HG02678 (cell line): ENCODE results near the gene RPA3.

Source experiments
- ATAC-seq: cut with Tn5 transposase; IDR thresholded peaks from one replicate; pipeline ENCODE4 v1.9.1; 2021; ENCODE audit warnings: mild to moderate bottlenecking, moderate library complexity; ENCODE audit not compliant: unreplicated experiment

Gene RPA3

DNA sequence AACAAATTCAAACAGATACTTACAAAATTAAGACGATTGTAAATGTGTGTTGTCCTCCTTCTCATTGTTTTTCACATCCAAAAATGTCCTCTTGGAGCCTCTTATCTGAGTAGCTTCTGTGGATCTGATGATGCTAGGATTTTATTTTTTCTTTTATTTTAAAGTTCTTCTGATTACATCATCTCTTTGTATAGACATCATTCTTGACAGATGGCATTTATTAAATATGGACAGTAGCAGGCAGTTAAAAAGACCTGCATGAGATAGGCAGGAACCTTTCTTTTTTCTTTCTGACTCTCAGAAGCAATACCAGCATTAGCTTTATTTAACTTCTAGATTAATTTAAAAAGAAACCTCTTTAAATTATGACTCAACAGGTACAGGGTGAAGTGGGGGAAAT lies at the start of gene RPA3:
Gene RPA3, minus strand, starts transcription at position 116 of the 400 bp plus-strand sequence. CDS start 78,189 bp downstream, outside the sequence.
- no peak for ATAC-seq

GRCh38 chr7:7766671-7767070 lies 48.3 kb upstream of the RPA3 start:
- ATAC-seq, result no peak

DNA sequence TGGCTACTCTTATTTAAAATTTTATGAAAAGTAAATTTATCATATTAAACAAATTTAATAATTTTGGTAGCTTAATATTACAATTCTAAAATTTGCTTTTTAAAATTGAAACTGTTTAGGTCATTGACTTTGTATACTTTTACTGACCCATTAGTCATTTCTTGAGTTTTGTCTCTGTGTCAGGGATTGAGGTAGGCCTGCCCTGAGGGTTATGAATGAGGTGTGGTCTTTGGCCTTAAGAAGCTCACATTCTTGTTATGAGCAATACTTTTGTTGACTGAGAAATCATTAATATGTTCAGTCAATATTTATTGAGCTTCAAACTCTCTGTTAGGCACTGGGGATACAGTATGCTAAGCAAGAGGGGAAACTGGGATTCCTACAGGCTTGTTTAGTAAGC lies 47.0 kb upstream of the RPA3 start:
- ATAC-seq, result peak; percentile 66

DNA sequence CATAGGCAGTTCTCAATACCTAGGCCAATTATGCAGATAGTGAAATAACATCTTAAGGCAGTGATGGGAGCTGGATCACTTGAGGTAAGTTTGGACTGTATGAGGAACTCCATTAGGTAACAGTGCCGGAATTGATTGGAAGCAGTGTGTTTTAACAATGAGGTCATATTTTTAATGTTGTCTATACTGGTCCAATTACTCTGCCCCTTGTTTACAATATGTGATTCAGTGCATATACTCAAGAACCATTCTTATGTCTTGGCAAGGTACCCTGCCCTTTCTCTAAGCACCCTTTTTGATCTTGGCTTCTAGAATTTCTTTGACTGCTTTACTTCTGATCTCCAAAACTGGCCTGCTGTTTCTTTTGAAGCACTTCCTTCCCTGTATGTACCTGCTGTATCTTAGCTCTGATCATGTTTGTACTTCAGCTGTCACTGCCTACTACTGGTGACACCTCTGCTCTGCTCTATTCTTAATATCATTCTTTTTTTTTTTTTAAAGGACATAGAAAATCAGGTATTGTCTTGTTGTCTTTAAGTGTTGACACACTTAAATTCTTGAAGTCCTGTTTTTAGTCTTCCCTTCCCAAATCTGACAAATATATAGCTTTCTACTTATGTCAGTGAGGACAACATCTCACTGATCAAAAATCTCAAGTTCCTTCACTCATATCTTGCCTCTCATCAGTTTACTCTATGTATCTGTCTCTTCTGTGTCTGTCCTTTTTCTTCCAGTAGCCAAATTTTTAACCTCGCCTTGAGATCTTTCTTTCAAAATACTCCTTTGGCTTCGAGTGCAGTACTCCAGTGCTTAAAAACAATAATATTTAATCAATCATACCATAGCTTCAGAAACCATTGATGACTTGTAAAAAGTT lies 46.4 kb upstream of the RPA3 start:
- no peak for ATAC-seq

DNA sequence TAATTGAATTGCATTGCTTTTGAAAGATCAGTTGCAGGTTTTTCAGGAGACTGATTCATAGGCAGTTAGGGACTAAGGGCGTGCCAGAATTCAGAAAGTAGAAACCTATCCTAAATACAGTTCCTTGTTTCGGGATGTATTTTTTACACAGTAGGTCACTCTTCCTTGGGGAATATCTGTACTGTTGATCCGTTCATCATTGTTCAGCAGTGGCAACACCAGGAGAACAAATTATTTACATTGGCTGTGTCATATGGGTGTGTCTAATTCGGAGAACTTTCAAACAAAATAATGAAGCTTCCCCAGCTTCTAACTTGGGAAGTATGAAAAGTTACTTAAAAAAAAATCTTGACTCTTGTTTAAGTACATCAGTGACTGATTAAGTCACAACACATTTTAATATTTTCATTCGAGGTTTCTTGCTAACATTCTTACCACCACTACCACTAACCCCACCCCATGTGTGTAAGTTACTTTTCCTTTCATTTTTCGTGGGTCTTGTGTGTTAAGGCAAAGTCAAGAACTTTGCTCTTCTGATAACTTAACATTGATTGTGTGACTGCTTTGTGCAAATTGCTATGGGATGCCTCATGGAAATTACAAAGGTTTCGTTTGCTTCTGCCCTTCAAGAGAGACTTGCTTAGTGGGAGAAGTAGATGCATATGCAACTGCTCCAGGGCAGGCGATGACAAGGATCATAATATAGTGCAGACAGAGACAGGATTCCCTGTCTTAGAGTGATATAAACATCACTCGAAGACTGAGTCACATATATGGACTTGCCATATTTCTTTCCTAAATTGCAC lies 43.8 kb upstream of the RPA3 start:
- ATAC-seq, result peak; percentile 62

- no peak for ATAC-seq
Measured at GRCh38 chr7:7761340-7761973, 43.0 kb upstream of the RPA3 start.

DNA sequence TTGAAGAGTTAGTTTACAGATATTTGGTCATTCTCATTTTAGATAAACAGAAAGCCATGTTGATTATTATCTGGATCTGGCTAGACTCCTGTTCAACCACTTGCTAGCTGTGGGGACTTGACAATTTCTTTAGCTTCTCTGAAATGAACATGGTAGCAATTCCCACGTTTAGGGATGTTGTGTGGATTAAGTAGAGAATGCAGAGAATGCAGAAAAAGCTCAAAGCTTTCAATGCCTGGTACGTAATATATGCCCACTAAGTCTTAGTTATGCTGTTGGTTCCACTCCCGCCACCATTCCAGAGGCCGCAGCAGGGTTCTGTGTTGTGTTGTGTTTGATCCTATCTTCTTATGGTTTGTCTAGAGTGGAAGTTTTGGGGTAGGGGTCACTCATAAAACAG lies 39.2 kb upstream of the RPA3 start:
- no peak for ATAC-seq

DNA sequence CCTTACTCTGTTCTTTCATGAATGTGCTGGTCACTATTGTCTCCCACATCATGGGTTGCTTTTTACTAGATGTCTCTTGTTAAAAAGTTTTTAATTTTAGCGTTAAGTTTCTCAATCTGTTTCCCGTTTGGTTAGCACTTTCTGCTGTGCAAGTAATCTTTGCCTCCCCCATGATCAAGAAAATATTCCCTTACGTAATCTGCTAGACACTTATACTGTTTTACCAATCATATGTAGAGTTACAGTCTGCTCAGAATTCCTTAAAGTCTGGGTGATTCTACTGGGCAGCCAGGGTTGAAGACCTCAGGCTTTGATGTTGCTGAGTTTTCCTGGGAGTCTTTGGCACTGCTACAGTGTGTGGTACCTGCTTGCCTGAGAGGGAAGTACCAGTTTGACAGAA lies 38.2 kb upstream of the RPA3 start:
- no peak for ATAC-seq

DNA sequence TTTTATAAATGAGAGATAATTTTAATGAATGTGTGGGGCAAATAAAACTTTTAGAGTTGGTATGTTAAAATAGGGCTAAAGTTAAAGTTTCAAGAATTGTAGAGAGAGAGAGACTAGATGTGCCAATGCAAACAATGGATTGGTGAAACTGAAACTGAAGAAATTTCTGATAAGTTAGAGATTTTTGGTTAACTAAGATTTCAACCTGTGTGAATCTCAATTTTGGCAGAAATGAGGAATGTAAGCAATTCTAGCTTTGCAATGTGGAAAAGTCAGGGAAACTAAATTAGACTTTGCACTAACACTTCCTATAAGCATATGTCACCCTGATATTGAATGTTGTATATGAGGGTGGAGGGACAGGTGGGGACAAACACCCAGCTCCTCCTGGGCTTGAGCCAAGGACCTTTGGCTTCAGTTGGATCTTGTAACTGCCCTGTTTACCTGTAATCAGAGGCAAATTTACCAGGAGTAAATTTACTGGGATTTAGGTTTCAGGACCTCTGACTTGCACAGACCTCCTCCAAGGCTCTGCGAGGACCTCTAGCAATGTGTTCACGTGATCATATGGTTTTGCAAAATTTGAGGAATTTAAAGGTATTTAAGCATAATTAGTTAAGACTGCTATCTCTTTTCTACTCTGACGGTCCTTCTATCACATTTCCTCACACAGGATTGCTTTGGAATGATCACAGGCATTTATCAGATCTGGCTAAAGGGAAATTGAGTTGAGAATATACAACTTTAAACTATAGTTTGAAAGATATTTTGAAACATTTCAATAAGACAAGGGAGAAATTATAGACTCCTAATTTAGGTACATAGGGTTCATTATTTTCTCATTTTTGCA lies 33.1 kb upstream of the RPA3 start:
- ATAC-seq, result no peak

- no peak for ATAC-seq
Measured at GRCh38 chr7:7750571-7751242, 32.3 kb upstream of the RPA3 start.

DNA sequence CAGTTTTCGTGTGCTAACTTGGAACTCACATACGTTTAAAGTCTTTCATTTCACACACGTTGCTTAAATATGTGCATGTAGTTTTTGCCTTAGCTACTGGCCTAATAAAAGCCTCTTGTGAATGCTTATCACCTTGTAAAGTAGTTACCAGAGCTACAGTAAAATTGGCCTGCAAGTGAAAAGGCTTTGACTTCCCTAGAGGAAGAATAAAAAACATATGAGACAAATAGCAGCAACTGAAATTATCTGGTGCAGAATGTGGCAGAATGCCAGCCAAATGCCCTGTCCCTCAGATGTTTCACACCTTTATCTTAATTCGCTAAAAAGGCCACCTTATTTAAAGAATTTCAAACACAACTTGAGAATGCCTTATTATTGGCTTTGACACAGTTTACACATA lies 28.1 kb upstream of the RPA3 start:
- no peak for ATAC-seq

DNA sequence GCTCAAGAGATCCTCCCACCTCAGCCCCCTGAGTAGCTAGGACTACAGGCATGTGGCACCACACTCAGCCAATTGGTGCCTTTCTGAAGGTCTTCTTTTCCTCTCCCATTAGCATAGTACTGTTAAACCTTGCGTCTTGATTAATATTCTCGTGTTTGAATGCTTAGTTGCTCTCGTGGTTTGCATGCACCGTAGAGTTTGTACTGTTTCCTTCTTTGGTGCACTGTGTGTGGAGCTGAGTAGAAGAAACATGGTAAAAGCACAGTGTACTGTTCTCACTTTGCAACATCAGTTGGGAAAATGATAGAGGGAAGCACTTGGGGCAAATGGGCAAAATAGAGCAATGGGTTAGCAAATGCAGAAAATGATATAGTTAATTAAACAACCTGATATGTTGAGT lies 27.6 kb upstream of the RPA3 start:
- no peak for ATAC-seq

- ATAC-seq, result no peak
Measured at GRCh38 chr7:7745258-7745657, 26.9 kb upstream of the RPA3 start.

GRCh38 chr7:7742223-7742622 lies 23.8 kb upstream of the RPA3 start:
- ATAC-seq, result no peak

DNA sequence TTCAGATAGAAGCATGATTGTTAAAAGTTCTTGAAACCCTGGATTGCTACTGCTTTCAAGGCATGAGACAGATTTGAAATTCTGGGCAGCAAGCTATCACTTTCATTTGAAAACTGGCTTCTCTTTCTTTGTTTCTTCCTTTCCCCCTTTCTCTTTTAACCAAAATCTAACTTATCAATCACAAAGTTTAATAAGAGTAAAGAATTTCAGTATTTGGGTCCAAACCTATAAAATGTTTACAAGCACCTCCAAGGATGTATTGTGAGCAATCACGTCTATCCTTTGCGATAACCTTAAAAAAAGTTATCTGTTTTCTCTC lies 21.6 kb upstream of the RPA3 start:
- peak; percentile 27 for ATAC-seq

DNA sequence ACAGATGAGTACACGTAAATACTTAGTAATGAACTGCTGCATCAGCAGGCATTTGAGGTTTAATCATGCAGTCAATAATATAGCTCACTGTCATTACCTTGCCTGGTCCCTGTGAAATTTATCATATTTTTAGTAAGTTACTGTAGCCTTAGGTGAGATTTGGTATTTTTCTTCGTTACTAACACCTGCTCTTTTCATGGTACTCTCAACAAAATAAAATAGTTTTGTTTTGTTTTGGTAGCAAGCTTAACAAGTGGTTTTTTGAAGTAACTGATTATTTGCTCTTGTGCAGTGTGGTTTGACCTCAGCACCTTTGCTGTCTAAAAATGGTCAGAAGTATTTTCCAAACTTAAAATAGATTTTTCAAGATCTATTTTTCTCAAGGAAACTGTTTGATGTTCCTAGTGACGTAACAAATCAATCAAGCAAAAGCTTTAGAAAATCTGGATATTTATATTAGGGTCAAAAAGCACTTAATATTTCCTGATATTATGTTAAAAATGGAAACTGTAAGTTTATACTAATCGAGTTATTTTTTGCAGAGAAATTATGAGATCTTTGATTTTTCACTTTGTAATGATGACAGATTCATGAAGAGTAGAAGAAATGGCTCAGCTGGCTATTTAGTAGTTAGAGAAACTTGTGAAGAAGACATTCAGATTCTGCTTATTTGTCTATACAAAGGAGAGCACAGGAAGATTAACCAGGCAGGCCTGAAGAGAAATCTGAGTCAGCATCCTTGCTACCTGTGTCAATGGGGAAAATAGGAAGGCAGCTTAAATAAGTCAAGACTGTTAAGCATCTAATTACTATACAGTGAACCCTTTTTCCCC lies 21.0 kb upstream of the RPA3 start:
- ATAC-seq, result peak; percentile 76

- ATAC-seq, result no peak
Measured at GRCh38 chr7:7738622-7739021, 20.2 kb upstream of the RPA3 start.

- no peak for ATAC-seq
Measured at GRCh38 chr7:7738177-7738576, 19.8 kb upstream of the RPA3 start.

GRCh38 chr7:7737674-7738073 lies 19.3 kb upstream of the RPA3 start:
- no peak for ATAC-seq
